HEK293 (cell line): ENCODE results near the gene ZNF394.

Source experiments
- CTCF ChIP-seq: fragments of 450-650 bp; formaldehyde crosslinking; IDR thresholded peaks from 2 replicates; pipeline ENCODE4 v1.5.1; 2016; ENCODE audit warnings: missing biosample characterization, missing genetic modification characterization
- ZNF223 ChIP-seq: fragments of 450-650 bp; formaldehyde crosslinking; IDR thresholded peaks from 2 replicates; pipeline ENCODE4 v1.5.1; 2016; ENCODE audit warnings: missing biosample characterization, missing genetic modification characterization

GRCh38 chr7:99455874-99456273 lies 44.2 kb downstream of the ZNF394 start:
- no peak for TF ChIP-seq CTCF (tag by site-specific recombination)
- no peak for TF ChIP-seq ZNF223 (tag by site-specific recombination)
